GM12892 (cell line): ENCODE results near the gene VCL.
A peak's percentile ranks its signal among the peaks of the same experiment; 100 is the strongest.

Source experiments
- DNase-seq: peaks from one replicate; pipeline ENCODE4 v3.0.0; 2011; ENCODE audit not compliant: insufficient read length
- FAIRE-seq: peaks from 2 replicates; lab custom pipeline; 2011; peaks lifted over from hg19 to GRCh38; lab: Jason Lieb, UNC
- POLR2A ChIP-seq: IDR thresholded peaks from 2 replicates; pipeline ENCODE4 v1.6.1; 2011; ENCODE audit warnings: low read depth, low read length, control low read depth
- POLR2AphosphoS5 ChIP-seq: IDR thresholded peaks from 2 replicates; pipeline ENCODE4 v1.6.1; 2011; ENCODE audit warnings: low read depth, low read length, control low read depth
- TAF1 ChIP-seq: IDR thresholded peaks from 2 replicates; pipeline ENCODE4 v1.6.1; 2011; ENCODE audit warnings: low read depth, mild to moderate bottlenecking, control low read depth, low read length, borderline replicate concordance

VCL gene

GRCh38 chr10:73979141-73979808 is 18.6 kb upstream of the VCL start:
- no peak for TF ChIP-seq TAF1
- no peak for TF ChIP-seq POLR2AphosphoS5
- no peak for TF ChIP-seq POLR2A
- peak; percentile 33 for FAIRE-seq

GRCh38 chr10:73979809-73980433 is 18.0 kb upstream of the VCL start:
- FAIRE-seq (no peak), DNase-seq (no peak)
- no peak for TF ChIP-seq POLR2AphosphoS5
- TF ChIP-seq TAF1: no peak
- TF ChIP-seq POLR2A: no peak

More at GRCh38 chr10:73979141-73979808, 18.6 kb upstream of the VCL start:
- no peak for DNase-seq

- DNase-seq (no peak), FAIRE-seq (no peak)
- no peak for TF ChIP-seq TAF1
Observed at GRCh38 chr10:73981812-73982211, 16.1 kb upstream of the VCL start.

- DNase-seq: no peak
- no peak for FAIRE-seq
- TF ChIP-seq TAF1: no peak
- no peak for TF ChIP-seq POLR2AphosphoS5
- no peak for TF ChIP-seq POLR2A
Observed at GRCh38 chr10:73983096-73984047, 14.5 kb upstream of the VCL start.

- DNase-seq (no peak), FAIRE-seq (no peak)
- TF ChIP-seq TAF1 (no peak), POLR2A (no peak), POLR2AphosphoS5 (no peak)
Observed at GRCh38 chr10:73989594-73990150, 8.2 kb upstream of the VCL start.

- TF ChIP-seq TAF1: no peak
- TF ChIP-seq POLR2A: no peak
- no peak for TF ChIP-seq POLR2AphosphoS5
- FAIRE-seq (no peak), DNase-seq (no peak)
Observed at GRCh38 chr10:73991203-73991883, 6.6 kb upstream of the VCL start.

GRCh38 chr10:73991884-73992245 is 6.1 kb upstream of the VCL start:
- FAIRE-seq (peak; percentile 69), DNase-seq (peak; percentile 48)
- TF ChIP-seq POLR2AphosphoS5 (no peak), TAF1 (no peak), POLR2A (no peak)

GRCh38 chr10:73992899-73993788 is 4.8 kb upstream of the VCL start:
- DNase-seq (no peak), FAIRE-seq (peak; percentile 67)
- TF ChIP-seq TAF1: no peak
- no peak for TF ChIP-seq POLR2AphosphoS5
- no peak for TF ChIP-seq POLR2A

- no peak for DNase-seq
- FAIRE-seq: no peak
Observed at GRCh38 chr10:73995035-73995358, 2.9 kb upstream of the VCL start.

GRCh38 chr10:73997461-73997786 is 492 bp upstream of the VCL start:
- no peak for DNase-seq
- TF ChIP-seq TAF1 (no peak), POLR2A (no peak), POLR2AphosphoS5 (no peak)
- no peak for FAIRE-seq

More at GRCh38 chr10:73995035-73995358, 2.9 kb upstream of the VCL start:
- TF ChIP-seq POLR2AphosphoS5 (no peak), TAF1 (no peak), POLR2A (no peak)
